H1 (cell line): ENCODE data around the gene SIX1. TPM values are rescaled to one million over a fixed set of nuclear protein-coding genes. Genes with fewer than 3 reads are reported as not detected.

Experiments used
- CTCF ChIA-PET: fragments of 300-600 bp; sonication (Branson Sonifier 250); formaldehyde crosslinking; loops from one replicate; lab custom pipeline; 2021; ENCODE audit not compliant: partially characterized antibody; lab: Charles Lee
- POLR2A ChIA-PET: fragments of 300-600 bp; sonication (Branson Sonifier 250); formaldehyde crosslinking; loops from one replicate; lab custom pipeline; 2021; ENCODE audit warnings: inconsistent platforms; ENCODE audit not compliant: partially characterized antibody; lab: Charles Lee
- DNase-seq, 2 experiments: peaks; one replicate each; pipeline versions ENCODE4 v3.0.0 to v3.0.0-alpha.2; 2010 to 2022; ENCODE audit warnings: low spot score in 2 of 2, low read depth in 1 of 2, mixed read lengths in 1 of 2
- FAIRE-seq: peaks from 2 replicates; lab custom pipeline; 2011; peaks lifted over from hg19 to GRCh38; lab: Jason Lieb, UNC
- H2AFZ ChIP-seq: 2 replicates; pipeline ENCODE4 v1.8.1; 2012; ENCODE audit warnings: low read length, inconsistent platforms
- H2AK5ac ChIP-seq: 2 replicates; pipeline ENCODE4 v1.6.1; 2013; ENCODE audit warnings: low read depth, low read length
- H2BK120ac ChIP-seq: replicated peaks from 2 replicates; pipeline ENCODE3; 2013; ENCODE audit warnings: low read depth, low read length, inconsistent platforms
- H2BK12ac ChIP-seq: 2 replicates; pipeline ENCODE4 v1.6.1; 2013; ENCODE audit warnings: low read depth, low read length
- H2BK15ac ChIP-seq: 2 replicates; pipeline ENCODE4 v1.6.1; 2013; ENCODE audit warnings: low read length
- H2BK20ac ChIP-seq: 2 replicates; pipeline ENCODE4 v1.6.1; 2013; ENCODE audit warnings: low read length
- H2BK5ac ChIP-seq: 2 replicates; pipeline ENCODE4 v1.6.1; 2013; ENCODE audit warnings: low read depth, low read length
- H3K14ac ChIP-seq: 2 replicates; pipeline ENCODE4 v1.6.1; 2013; ENCODE audit warnings: inconsistent platforms; ENCODE audit not compliant: insufficient read length
- H3K18ac ChIP-seq: 2 replicates; pipeline ENCODE4 v1.6.1; 2013; ENCODE audit warnings: low read length; ENCODE audit errors: extremely low read depth
- H3K23ac ChIP-seq: 2 replicates; pipeline ENCODE4 v1.6.1; 2013; ENCODE audit warnings: inconsistent platforms; ENCODE audit not compliant: insufficient read length
- H3K23me2 ChIP-seq: 2 replicates; pipeline ENCODE4 v1.6.1; 2013; ENCODE audit warnings: low read depth, low read length
- H3K27ac ChIP-seq: 2 replicates; pipeline ENCODE4 v1.6.1; 2011; ENCODE audit warnings: low read depth, low read length, inconsistent platforms
- H3K27me3 ChIP-seq, 4 experiments: replicated peaks in 1 of 4; 1 replicate in 1 of 4; 2 replicates in 3 of 4; pipeline versions ENCODE4 v1.6.1 to v1.8.1; 2011 to 2013; ENCODE audit warnings: low read length in 3 of 4, mild to moderate bottlenecking in 3 of 4, inconsistent platforms in 2 of 4, mixed read lengths in 2 of 4, moderate library complexity in 1 of 4; ENCODE audit not compliant: control insufficient read depth in 3 of 4, insufficient read depth in 3 of 4; ENCODE audit errors: extremely low read depth in 1 of 4
- H3K36me3 ChIP-seq, 4 experiments: 2 replicates each; pipeline versions ENCODE4 v1.6.1 to v1.8.1; 2011 to 2013; ENCODE audit warnings: mild to moderate bottlenecking in 4 of 4, low read length in 3 of 4, moderate library complexity in 2 of 4, control low read depth in 1 of 4, inconsistent platforms in 1 of 4; ENCODE audit not compliant: insufficient read depth in 4 of 4, control insufficient read depth in 2 of 4
- H3K4ac ChIP-seq: replicated peaks from 2 replicates; pipeline ENCODE3; 2013; ENCODE audit warnings: low read length, low read depth, mixed read lengths, inconsistent platforms; ENCODE audit not compliant: insufficient read length
- H3K4me1 ChIP-seq, 4 experiments: replicated peaks in 1 of 4; 1 replicate in 1 of 4; 2 replicates in 3 of 4; pipeline versions ENCODE4 v1.6.1 to v1.8.1; 2011 to 2013; ENCODE audit warnings: low read length in 3 of 4, inconsistent platforms in 2 of 4, mixed read lengths in 1 of 4; ENCODE audit not compliant: insufficient read depth in 4 of 4, control insufficient read depth in 3 of 4
- H3K4me2 ChIP-seq, 2 experiments: 2 replicates each; pipeline versions ENCODE4 v1.6.1 to v1.8.1; 2011 to 2013; ENCODE audit warnings: low read depth in 2 of 2, low read length in 2 of 2, control low read depth in 1 of 2, inconsistent platforms in 1 of 2, mild to moderate bottlenecking in 1 of 2; ENCODE audit not compliant: insufficient read depth in 1 of 2
- H3K4me3 ChIP-seq, 4 experiments: fragments of 200-600, 300-600 bp in 1 of 4; sonication (generic), shearing (Covaris generic), sonication (Bioruptor Twin) in 1 of 4; 2 replicates each; pipeline versions ENCODE4 v1.5.1 to v1.8.1; 2011 to 2016; ENCODE audit warnings: low read length in 4 of 4, low read depth in 3 of 4, control low read depth in 2 of 4, inconsistent platforms in 2 of 4, mild to moderate bottlenecking in 2 of 4, mixed read lengths in 1 of 4, moderate library complexity in 1 of 4; ENCODE audit not compliant: insufficient read depth in 2 of 4; ENCODE audit errors: extremely low read depth in 1 of 4
- H3K56ac ChIP-seq: replicated peaks from 2 replicates; pipeline ENCODE3; 2013; ENCODE audit warnings: low read depth, mild to moderate bottlenecking, mixed read lengths, low read length, inconsistent platforms; ENCODE audit not compliant: insufficient read length
- H3K79me1 ChIP-seq: 2 replicates; pipeline ENCODE4 v1.6.1; 2013; ENCODE audit warnings: low read depth, low read length, control low read depth
- H3K79me2 ChIP-seq, 2 experiments: 2 replicates each; pipeline versions ENCODE4 v1.6.1 to v1.8.1; 2012 to 2013; ENCODE audit warnings: low read length in 2 of 2, mild to moderate bottlenecking in 2 of 2, inconsistent platforms in 1 of 2; ENCODE audit not compliant: insufficient read depth in 2 of 2, control insufficient read depth in 1 of 2
- H3K9ac ChIP-seq, 4 experiments: replicated peaks in 1 of 4; 1 replicate in 1 of 4; 2 replicates in 3 of 4; pipeline versions ENCODE4 v1.6.1 to v1.8.1; 2011 to 2013; ENCODE audit warnings: low read depth in 3 of 4, low read length in 3 of 4, control low read depth in 2 of 4, mild to moderate bottlenecking in 2 of 4, moderate library complexity in 2 of 4, inconsistent platforms in 1 of 4; ENCODE audit errors: extremely low read depth in 1 of 4
- H3K9me3 ChIP-seq, 2 experiments: 2 replicates each; pipeline versions ENCODE4 v1.6.1 to v1.8.1; 2012 to 2013; ENCODE audit warnings: mild to moderate bottlenecking in 2 of 2, moderate library complexity in 2 of 2, control low read depth in 1 of 2, inconsistent platforms in 1 of 2, low read depth in 1 of 2, low read length in 1 of 2, mixed read lengths in 1 of 2; ENCODE audit not compliant: insufficient read depth in 2 of 2
- H4K20me1 ChIP-seq, 2 experiments: replicated peaks in 1 of 2; 2 replicates each; pipeline versions ENCODE3 to v1.8.1; 2011 to 2013; ENCODE audit warnings: inconsistent platforms in 2 of 2, low read length in 2 of 2, mild to moderate bottlenecking in 1 of 2; ENCODE audit not compliant: insufficient read depth in 2 of 2, control insufficient read depth in 1 of 2
- H4K5ac ChIP-seq: 2 replicates; pipeline ENCODE4 v1.6.1; 2013; ENCODE audit warnings: low read length, low read depth, mixed read lengths, inconsistent platforms; ENCODE audit not compliant: insufficient read length
- H4K8ac ChIP-seq: 2 replicates; pipeline ENCODE4 v1.8.0; 2013; ENCODE audit warnings: mild to moderate bottlenecking, moderate library complexity, low read length, inconsistent platforms; ENCODE audit not compliant: insufficient read depth; ENCODE audit errors: extremely low read depth
- H4K91ac ChIP-seq: replicated peaks from 2 replicates; pipeline ENCODE3; 2013; ENCODE audit warnings: low read length, mixed read lengths, inconsistent platforms; ENCODE audit not compliant: insufficient read length
- CHD1 ChIP-seq: IDR thresholded peaks from 2 replicates; pipeline ENCODE4 v1.6.1; 2012; ENCODE audit warnings: low read depth, low read length, improper control_type of control experiment
- CREB1 ChIP-seq: IDR thresholded peaks from 2 replicates; pipeline ENCODE4 v1.6.1; 2012; ENCODE audit warnings: inconsistent platforms
- SIN3A ChIP-seq, 2 experiments: IDR thresholded peaks in 1 of 2; conservative IDR thresholded peaks in 1 of 2; 2 replicates each; pipeline ENCODE4 v1.6.1; 2011 to 2012; ENCODE audit warnings: low read length in 2 of 2, improper control_type of control experiment in 1 of 2, low read depth in 1 of 2, mild to moderate bottlenecking in 1 of 2
- SIRT6 ChIP-seq: IDR thresholded peaks from one replicate; pipeline ENCODE4 v1.7.1; 2012; ENCODE audit warnings: low read length, inconsistent platforms
- SIX5 ChIP-seq: IDR thresholded peaks from 2 replicates; pipeline ENCODE4 v1.6.1; 2011; ENCODE audit warnings: mild to moderate bottlenecking, low read depth, low read length
- WGBS, 2 experiments: shearing (Covaris generic) in 1 of 2; methylation state at CpG; one replicate each; pipeline versions ENCODE4 v1.1.6 to v1.1.7; 2013 to 2015; ENCODE audit warnings: low lambda C conversion rate in 2 of 2, mixed read lengths in 2 of 2, inconsistent platforms in 1 of 2, low coverage in 1 of 2, missing lambda C conversion rate in 1 of 2; ENCODE audit not compliant: insufficient replicate concordance in 2 of 2, insufficient coverage in 1 of 2, insufficient read length in 1 of 2; ENCODE audit errors: extremely low coverage in 1 of 2, missing lambda C conversion rate in 1 of 2; 5-methylcytosine and 5-hydroxymethylcytosine counted together
- polyA plus RNA-seq, 7 experiments: library from polyadenylated mRNA; depleted of rRNA in 3 of 7; stranded (reverse) in 5 of 7; unstranded in 2 of 7; fragments of >200 nt in 5 of 7; fragments of 200-250 nt in 2 of 7; gene quantifications; 1 replicate in 5 of 7; 2 replicates in 1 of 7; 4 replicates in 1 of 7; pipeline versions ENCODE4 v1.2.1 to v1.2.3, GENCODE V29; 2011 to 2013; ENCODE audit warnings: missing spikeins in 2 of 7, mixed read lengths in 2 of 7
- total RNA-seq: library from RNA; stranded (reverse); fragmentation: NEBNext Ultra II Directional; extraction: Animal tissue kit (Norgen Biotek cat#: 25700); gene quantifications from 2 replicates; pipeline ENCODE4 v1.2.1, GENCODE V29; 2021

The SIX1 gene
- total and polyA plus RNA-seq, 2 of the 8 experiments (the other 6 are each of a cell fraction or from before 2014, with no cell fraction given) = 0.03 to 0.69 TPM

- no peak overlapping the region for H3K4me3 ChIP-seq
- DNase-seq = no peak
- POLR2A ChIA-PET = no interaction called here
- no peak overlapping the region for H2BK120ac ChIP-seq
- H3K14ac ChIP-seq = no peak overlapping the region
- CTCF ChIA-PET = interaction anchor here (0.6 to 1.3 kb wide), 5 partner anchors 9 to 621 kb away, joined by 3 to 5 read pairs (median 3); no protein-coding TSS in a partner anchor
- H3K56ac ChIP-seq = no peak overlapping the region
- no peak overlapping the region for H3K4me2 ChIP-seq
- H3K23ac ChIP-seq = no peak overlapping the region
- H3K18ac ChIP-seq = no peak overlapping the region
- no peaks in the 10 kb centered on the region for H3K9me3 ChIP-seq
- H2BK12ac ChIP-seq = no peak overlapping the region
- H3K23me2 ChIP-seq = no peaks in the 10 kb centered on the region
- H4K91ac ChIP-seq = no peak overlapping the region
- H3K36me3 ChIP-seq = no peaks in the 10 kb centered on the region
- no peaks in the 10 kb centered on the region for H4K20me1 ChIP-seq
- H3K4me1 ChIP-seq = peaks cover 0 to 4% (median under 1%) of the 10 kb centered on the region in 4 experiments; a peak in 4 of 7 replicates
- FAIRE-seq = no peak
- H3K27me3 ChIP-seq = peaks cover 5 to 16% (median 12%) of the 10 kb centered on the region in 4 experiments
- H2AFZ ChIP-seq = no peak overlapping the region
- no peak overlapping the region for H3K4ac ChIP-seq
- TF ChIP-seq SIX5 (no peak), SIRT6 (no peak), CHD1 (no peak), SIN3A (conservative IDR thresholded peaks at IDR 0.05 in 1 of 2, IDR thresholded peaks at IDR 0.05 in 1 of 2; ENCODE audit: low read depth in 1 of 2, low read length in 2 of 2) (no peak), CREB1 (no peak)
- TF ChIP-seq, all 59 proteins: peak for 0
- Histone ChIP-seq H4K8ac (no peak overlapping the region), H3K79me2 (no peaks in the 10 kb centered on the region), H2BK5ac (no peak overlapping the region), H3K79me1 (no peaks in the 10 kb centered on the region), H2BK20ac (no peak overlapping the region), H2AK5ac (no peak overlapping the region), H3K27ac (no peak overlapping the region), H4K5ac (no peak overlapping the region), H2BK15ac (no peak overlapping the region), H3K9ac (no peak overlapping the region)
- 87% methylated on average over 2 of the region's 2 CpGs; no CpG with 5 or more reads in 1 of the 2 experiments for WGBS, 2 experiments
Observed at GRCh38 chr14:60631842-60632241, 17.4 kb downstream of the SIX1 start.
